GM12878 (cell line): Measurements from ENCODE around the gene MBD5. TPM values are rescaled to one million over a fixed set of nuclear protein-coding genes. Genes with fewer than 3 reads are reported as not detected.

Experiments used
- ATAC-seq: fragments of 200-7000 bp; cut with Tn5 transposase; 3 replicates; pipeline ENCODE4 v1.9.1; 2020; ENCODE audit warnings: mild to moderate bottlenecking, moderate library complexity
- BruUV-seq: library from RNA; stranded (reverse); fragments of 400-500 nt; replicated peaks from 2 replicates; lab custom pipeline; 2021; lab: Mats Ljungman, UMichigan
- CTCF ChIA-PET: fragments of 300-600 bp; sonication (Branson Sonifier 250); formaldehyde crosslinking; extraction: SDS; loops from one replicate; lab custom pipeline; 2021; ENCODE audit warnings: inconsistent platforms; lab: Yijun Ruan, JAX
- POLR2A ChIA-PET: fragments of 350-600 bp; formaldehyde crosslinking; extraction: SDS; loops from one replicate; lab custom pipeline; 2021; ENCODE audit warnings: inconsistent platforms; lab: Charles Lee
- RAD21 ChIA-PET: fragments of 300-600 bp; sonication (Branson Sonifier 250); formaldehyde crosslinking; loops from one replicate; lab custom pipeline; 2023; ENCODE audit warnings: antibody characterized with exemption; ENCODE audit not compliant: unreplicated experiment; lab: Charles Lee
- SMC1A ChIA-PET: fragments of 300-600 bp; sonication (Branson Sonifier 250); formaldehyde crosslinking; loops from one replicate; lab custom pipeline; 2023; ENCODE audit not compliant: unreplicated experiment, uncharacterized antibody; lab: Charles Lee
- DNase-seq: peaks from one replicate; pipeline ENCODE4 v3.0.0-alpha.2; 2011; ENCODE audit warnings: low read depth, low spot score
- FAIRE-seq: peaks from 3 replicates; lab custom pipeline; 2011; peaks lifted over from hg19 to GRCh38; lab: Jason Lieb, UNC
- H2AFZ ChIP-seq: 2 replicates; pipeline ENCODE4 v1.6.0; 2011; ENCODE audit warnings: low read depth, low read length, control low read depth; ENCODE audit not compliant: control insufficient read depth
- H3K27ac ChIP-seq: 2 replicates; pipeline ENCODE4 v1.5.1; 2011; ENCODE audit warnings: control low read depth; ENCODE audit not compliant: control insufficient read depth, insufficient read depth
- H3K27me3 ChIP-seq, 2 experiments: replicated peaks in 1 of 2; 2 replicates each; pipeline versions ENCODE4 v1.6.0 to v1.6.1; 2011; ENCODE audit warnings: low read length in 1 of 2; ENCODE audit not compliant: control insufficient read depth in 2 of 2, insufficient read depth in 2 of 2
- H3K36me3 ChIP-seq, 2 experiments: 2 replicates each; pipeline ENCODE4 v1.5.1; 2011; ENCODE audit warnings: low read length in 1 of 2; ENCODE audit not compliant: control insufficient read depth in 2 of 2, insufficient read depth in 2 of 2
- H3K4me1 ChIP-seq: 2 replicates; pipeline ENCODE4 v1.6.1; 2011; ENCODE audit warnings: mild to moderate bottlenecking, low read length, moderate library complexity, mixed read lengths; ENCODE audit not compliant: control insufficient read depth, insufficient read depth
- H3K4me2 ChIP-seq: 2 replicates; pipeline ENCODE4 v1.6.0; 2011; ENCODE audit warnings: control low read depth; ENCODE audit not compliant: control insufficient read depth, insufficient read depth
- H3K4me3 ChIP-seq: fragments of 200-600 bp; sonication (generic); 2 replicates; pipeline ENCODE4 v1.5.1; 2016
- H3K79me2 ChIP-seq: 2 replicates; pipeline ENCODE4 v1.6.0; 2011; ENCODE audit warnings: low read length; ENCODE audit not compliant: control insufficient read depth, insufficient read depth
- H3K9ac ChIP-seq: 2 replicates; pipeline ENCODE4 v1.8.0; 2011; ENCODE audit warnings: low read length, control low read depth, mixed read lengths; ENCODE audit not compliant: control insufficient read depth, insufficient read depth
- H3K9me3 ChIP-seq: replicated peaks from 3 replicates; pipeline ENCODE4 v1.5.1; 2011; ENCODE audit warnings: mild to moderate bottlenecking, low read length; ENCODE audit not compliant: control insufficient read depth, insufficient read depth
- H4K20me1 ChIP-seq: 2 replicates; pipeline ENCODE4 v1.6.0; 2011; ENCODE audit not compliant: control insufficient read depth, insufficient read depth
- NKRF ChIP-seq: fragments of 450-650 bp; conservative IDR thresholded peaks from 2 replicates; pipeline ENCODE4 v1.6.1; 2017; ENCODE audit warnings: mild to moderate bottlenecking, moderate library complexity
- RUNX3 ChIP-seq: IDR thresholded peaks from 2 replicates; pipeline ENCODE4 v1.6.1; 2012; ENCODE audit warnings: low read length, inconsistent platforms
- SUZ12 ChIP-seq: fragments of 200-600 bp; sonication (generic); IDR thresholded peaks from one replicate; pipeline ENCODE4 v1.6.1; 2018; ENCODE audit warnings: antibody characterized with exemption, mild to moderate bottlenecking; ENCODE audit not compliant: unreplicated experiment
- TCF12 ChIP-seq: IDR thresholded peaks from 2 replicates; pipeline ENCODE4 v1.6.1; 2011; ENCODE audit warnings: low read depth, mild to moderate bottlenecking, low read length
- WGBS: methylation state at CpG from one replicate; pipeline ENCODE4 v1.1.6; 2016; ENCODE audit warnings: low lambda C conversion rate; ENCODE audit not compliant: insufficient replicate concordance, insufficient coverage; ENCODE audit errors: missing lambda C conversion rate; 5-methylcytosine and 5-hydroxymethylcytosine counted together
- in situ Hi-C: fragments of 300-500 bp; cut with MboI; formaldehyde crosslinking; loops from 9 replicates; pipeline ENCODE4 v1.14.3; 2018; ENCODE audit warnings: mixed read lengths
- intact Hi-C: fragments of 100-400 bp; cut with micrococcal nuclease; formaldehyde crosslinking; loops from one replicate; pipeline ENCODE4 v1.14.2; 2022; ENCODE audit not compliant: unreplicated experiment
- polyA plus RNA-seq, 11 experiments: library from polyadenylated mRNA; depleted of rRNA in 4 of 11; unstranded in 6 of 11; stranded (reverse) in 5 of 11; fragments of >200 nt; fragmentation: Nextera tagmentation in 4 of 11; fragmentation: Illumina TruSeq in 1 of 11; extraction: Ambion mirVana in 4 of 11; extraction: Trizol in 1 of 11; gene quantifications; 1 replicate in 1 of 11; 2 replicates in 10 of 11; pipeline versions ENCODE4 v1.2.1 to v1.2.3, GENCODE V29; 2011 to 2016; ENCODE audit warnings: inconsistent platforms in 2 of 11, missing spikeins in 2 of 11, low read depth in 1 of 11
- total RNA-seq, 4 experiments: library from RNA; depleted of rRNA in 3 of 4; stranded (reverse); fragments of >200 nt in 3 of 4; fragmentation: Illumina TruSeq in 1 of 4; extraction: Trizol in 1 of 4; gene quantifications; 2 replicates each; pipeline versions ENCODE4 v1.2.1 to v1.2.3, GENCODE V29; 2013 to 2021

MBD5 gene
- total and polyA plus RNA-seq, 10 of the 15 experiments (the other 5 are each of a cell fraction or from before 2014, with no cell fraction given) = 7.4 to 58.0 (median 21.2) TPM

- ChIA-PET CTCF (interaction anchor here (0.8 to 1.2 kb wide), 3 partner anchors 10 to 121 kb away, joined by 3 to 4 read pairs (median 3); partner anchors contain the start of gene MBD5), SMC1A (interaction anchor here (0.8 to 2.3 kb wide), 8 partner anchors 13 to 124 kb away, joined by 3 to 5 read pairs (median 4); no protein-coding TSS in a partner anchor)
- H3K27ac ChIP-seq = no peak overlapping the region
Observed at GRCh38 chr2:148110184-148110583, 89.3 kb downstream of the MBD5 start.

More at GRCh38 chr2:148110184-148110583, 89.3 kb downstream of the MBD5 start:
- TF ChIP-seq RUNX3 (peak; percentile 33; the same call in 1 of the 2 replicates), NKRF (no peak), SUZ12 (no peak), TCF12 (no peak)
- TF ChIP-seq, all 136 proteins: peak for 1
- no TSS peak for BruUV-seq
- no peak for FAIRE-seq
- H3K9ac ChIP-seq = no peak overlapping the region
- in situ Hi-C loops (no loop called here), intact Hi-C loops (loop anchor here (5.0 kb wide), 1 partner anchor 118 kb away; no protein-coding TSS in a partner anchor)
- no peaks in the 10 kb centered on the region; a peak in 1 of 4 replicates for H3K36me3 ChIP-seq
- ChIA-PET RAD21 (interaction anchor here (0.7 to 1.3 kb wide), 8 partner anchors 9 to 120 kb away, joined by 3 to 6 read pairs (median 4); partner anchors contain the start of genes MBD5 and ORC4), POLR2A (interaction anchor here (0.7 kb wide), 1 partner anchor 93 kb away, joined by 4 read pairs; no protein-coding TSS in a partner anchor)
- no peaks in the 10 kb centered on the region for H3K4me1 ChIP-seq
- peaks cover 3% of the 10 kb centered on the region; the same call in 2 of the 3 replicates for H3K9me3 ChIP-seq
- WGBS = 40% methylated on average over 1 of the region's 1 CpG
- peak overlapping the region; percentile 4; the same call in 1 of the 2 replicates for H3K4me2 ChIP-seq
- DNase-seq = no peak
- no peaks in the 10 kb centered on the region for H4K20me1 ChIP-seq
- no peak overlapping the region for H2AFZ ChIP-seq
- no peak overlapping the region for H3K4me3 ChIP-seq
- H3K79me2 ChIP-seq = no peaks in the 10 kb centered on the region
- ATAC-seq = peak; percentile 37; the same call in 2 of the 3 replicates
- H3K27me3 ChIP-seq = no peaks in the 10 kb centered on the region
